Measurements from ENCODE around the gene CAMK2B.

DNA sequence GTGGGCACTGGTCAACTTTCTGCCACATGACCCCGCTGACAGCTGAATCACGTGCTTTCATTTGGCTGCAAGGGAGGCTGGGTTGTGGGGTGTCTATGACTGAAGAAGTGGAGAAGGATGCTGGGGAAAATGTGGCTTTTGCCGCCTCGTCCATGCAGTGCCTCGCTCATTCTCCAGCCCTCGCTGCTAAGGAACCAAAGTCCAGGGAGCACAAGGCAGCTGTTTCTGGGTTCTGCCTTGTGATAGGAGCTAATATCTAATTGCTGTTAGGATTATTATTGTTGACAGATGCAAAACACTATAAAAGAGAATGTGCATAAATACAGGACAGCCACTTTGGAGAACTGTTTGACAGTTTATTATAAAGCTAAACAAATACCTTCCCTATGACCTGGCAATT is 4.9 kb upstream of the CAMK2B start:
- TF ChIP-seq, protein P1, sequence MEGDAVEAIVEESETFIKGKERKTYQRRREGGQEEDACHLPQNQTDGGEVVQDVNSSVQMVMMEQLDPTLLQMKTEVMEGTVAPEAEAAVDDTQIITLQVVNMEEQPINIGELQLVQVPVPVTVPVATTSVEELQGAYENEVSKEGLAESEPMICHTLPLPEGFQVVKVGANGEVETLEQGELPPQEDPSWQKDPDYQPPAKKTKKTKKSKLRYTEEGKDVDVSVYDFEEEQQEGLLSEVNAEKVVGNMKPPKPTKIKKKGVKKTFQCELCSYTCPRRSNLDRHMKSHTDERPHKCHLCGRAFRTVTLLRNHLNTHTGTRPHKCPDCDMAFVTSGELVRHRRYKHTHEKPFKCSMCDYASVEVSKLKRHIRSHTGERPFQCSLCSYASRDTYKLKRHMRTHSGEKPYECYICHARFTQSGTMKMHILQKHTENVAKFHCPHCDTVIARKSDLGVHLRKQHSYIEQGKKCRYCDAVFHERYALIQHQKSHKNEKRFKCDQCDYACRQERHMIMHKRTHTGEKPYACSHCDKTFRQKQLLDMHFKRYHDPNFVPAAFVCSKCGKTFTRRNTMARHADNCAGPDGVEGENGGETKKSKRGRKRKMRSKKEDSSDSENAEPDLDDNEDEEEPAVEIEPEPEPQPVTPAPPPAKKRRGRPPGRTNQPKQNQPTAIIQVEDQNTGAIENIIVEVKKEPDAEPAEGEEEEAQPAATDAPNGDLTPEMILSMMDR (conservative IDR thresholded peaks at IDR 0.05), result no peak
- no peak for TF ChIP-seq ZFX (IDR thresholded peaks at IDR 0.05)
